ENCODE results near the gene MAD1L1.

- peak in 1 of 3 experiments; percentile 24; a peak in 1 of 4 replicates for TF ChIP-seq CTCF (IDR thresholded peaks at IDR 0.05; ENCODE audit: control extremely low read depth in 1 of 3, insufficient read depth in 1 of 3, low read depth in 1 of 3, low read length in 3 of 3)
- TF ChIP-seq EZH2 (IDR thresholded peaks at IDR 0.05; ENCODE audit: low read depth, low read length, severe bottlenecking), result no peak
- TF ChIP-seq SUZ12 (IDR thresholded peaks at IDR 0.05; ENCODE audit: low read length), result no peak
- TF ChIP-seq NANOG (IDR thresholded peaks at IDR 0.05; ENCODE audit: insufficient read depth, low read depth, low read length, poor library complexity, severe bottlenecking), result no peak
- no peak for TF ChIP-seq KDM1A (IDR thresholded peaks at IDR 0.05; ENCODE audit: borderline replicate concordance, low read length)
- TF ChIP-seq ATF2 (IDR thresholded peaks at IDR 0.05; ENCODE audit: low read length), result no peak
- no peak for TF ChIP-seq POLR2A (IDR thresholded peaks at IDR 0.05; ENCODE audit: control extremely low read depth in 1 of 2, low read depth in 2 of 2, low read length in 2 of 2)
- TF ChIP-seq, protein P1, sequence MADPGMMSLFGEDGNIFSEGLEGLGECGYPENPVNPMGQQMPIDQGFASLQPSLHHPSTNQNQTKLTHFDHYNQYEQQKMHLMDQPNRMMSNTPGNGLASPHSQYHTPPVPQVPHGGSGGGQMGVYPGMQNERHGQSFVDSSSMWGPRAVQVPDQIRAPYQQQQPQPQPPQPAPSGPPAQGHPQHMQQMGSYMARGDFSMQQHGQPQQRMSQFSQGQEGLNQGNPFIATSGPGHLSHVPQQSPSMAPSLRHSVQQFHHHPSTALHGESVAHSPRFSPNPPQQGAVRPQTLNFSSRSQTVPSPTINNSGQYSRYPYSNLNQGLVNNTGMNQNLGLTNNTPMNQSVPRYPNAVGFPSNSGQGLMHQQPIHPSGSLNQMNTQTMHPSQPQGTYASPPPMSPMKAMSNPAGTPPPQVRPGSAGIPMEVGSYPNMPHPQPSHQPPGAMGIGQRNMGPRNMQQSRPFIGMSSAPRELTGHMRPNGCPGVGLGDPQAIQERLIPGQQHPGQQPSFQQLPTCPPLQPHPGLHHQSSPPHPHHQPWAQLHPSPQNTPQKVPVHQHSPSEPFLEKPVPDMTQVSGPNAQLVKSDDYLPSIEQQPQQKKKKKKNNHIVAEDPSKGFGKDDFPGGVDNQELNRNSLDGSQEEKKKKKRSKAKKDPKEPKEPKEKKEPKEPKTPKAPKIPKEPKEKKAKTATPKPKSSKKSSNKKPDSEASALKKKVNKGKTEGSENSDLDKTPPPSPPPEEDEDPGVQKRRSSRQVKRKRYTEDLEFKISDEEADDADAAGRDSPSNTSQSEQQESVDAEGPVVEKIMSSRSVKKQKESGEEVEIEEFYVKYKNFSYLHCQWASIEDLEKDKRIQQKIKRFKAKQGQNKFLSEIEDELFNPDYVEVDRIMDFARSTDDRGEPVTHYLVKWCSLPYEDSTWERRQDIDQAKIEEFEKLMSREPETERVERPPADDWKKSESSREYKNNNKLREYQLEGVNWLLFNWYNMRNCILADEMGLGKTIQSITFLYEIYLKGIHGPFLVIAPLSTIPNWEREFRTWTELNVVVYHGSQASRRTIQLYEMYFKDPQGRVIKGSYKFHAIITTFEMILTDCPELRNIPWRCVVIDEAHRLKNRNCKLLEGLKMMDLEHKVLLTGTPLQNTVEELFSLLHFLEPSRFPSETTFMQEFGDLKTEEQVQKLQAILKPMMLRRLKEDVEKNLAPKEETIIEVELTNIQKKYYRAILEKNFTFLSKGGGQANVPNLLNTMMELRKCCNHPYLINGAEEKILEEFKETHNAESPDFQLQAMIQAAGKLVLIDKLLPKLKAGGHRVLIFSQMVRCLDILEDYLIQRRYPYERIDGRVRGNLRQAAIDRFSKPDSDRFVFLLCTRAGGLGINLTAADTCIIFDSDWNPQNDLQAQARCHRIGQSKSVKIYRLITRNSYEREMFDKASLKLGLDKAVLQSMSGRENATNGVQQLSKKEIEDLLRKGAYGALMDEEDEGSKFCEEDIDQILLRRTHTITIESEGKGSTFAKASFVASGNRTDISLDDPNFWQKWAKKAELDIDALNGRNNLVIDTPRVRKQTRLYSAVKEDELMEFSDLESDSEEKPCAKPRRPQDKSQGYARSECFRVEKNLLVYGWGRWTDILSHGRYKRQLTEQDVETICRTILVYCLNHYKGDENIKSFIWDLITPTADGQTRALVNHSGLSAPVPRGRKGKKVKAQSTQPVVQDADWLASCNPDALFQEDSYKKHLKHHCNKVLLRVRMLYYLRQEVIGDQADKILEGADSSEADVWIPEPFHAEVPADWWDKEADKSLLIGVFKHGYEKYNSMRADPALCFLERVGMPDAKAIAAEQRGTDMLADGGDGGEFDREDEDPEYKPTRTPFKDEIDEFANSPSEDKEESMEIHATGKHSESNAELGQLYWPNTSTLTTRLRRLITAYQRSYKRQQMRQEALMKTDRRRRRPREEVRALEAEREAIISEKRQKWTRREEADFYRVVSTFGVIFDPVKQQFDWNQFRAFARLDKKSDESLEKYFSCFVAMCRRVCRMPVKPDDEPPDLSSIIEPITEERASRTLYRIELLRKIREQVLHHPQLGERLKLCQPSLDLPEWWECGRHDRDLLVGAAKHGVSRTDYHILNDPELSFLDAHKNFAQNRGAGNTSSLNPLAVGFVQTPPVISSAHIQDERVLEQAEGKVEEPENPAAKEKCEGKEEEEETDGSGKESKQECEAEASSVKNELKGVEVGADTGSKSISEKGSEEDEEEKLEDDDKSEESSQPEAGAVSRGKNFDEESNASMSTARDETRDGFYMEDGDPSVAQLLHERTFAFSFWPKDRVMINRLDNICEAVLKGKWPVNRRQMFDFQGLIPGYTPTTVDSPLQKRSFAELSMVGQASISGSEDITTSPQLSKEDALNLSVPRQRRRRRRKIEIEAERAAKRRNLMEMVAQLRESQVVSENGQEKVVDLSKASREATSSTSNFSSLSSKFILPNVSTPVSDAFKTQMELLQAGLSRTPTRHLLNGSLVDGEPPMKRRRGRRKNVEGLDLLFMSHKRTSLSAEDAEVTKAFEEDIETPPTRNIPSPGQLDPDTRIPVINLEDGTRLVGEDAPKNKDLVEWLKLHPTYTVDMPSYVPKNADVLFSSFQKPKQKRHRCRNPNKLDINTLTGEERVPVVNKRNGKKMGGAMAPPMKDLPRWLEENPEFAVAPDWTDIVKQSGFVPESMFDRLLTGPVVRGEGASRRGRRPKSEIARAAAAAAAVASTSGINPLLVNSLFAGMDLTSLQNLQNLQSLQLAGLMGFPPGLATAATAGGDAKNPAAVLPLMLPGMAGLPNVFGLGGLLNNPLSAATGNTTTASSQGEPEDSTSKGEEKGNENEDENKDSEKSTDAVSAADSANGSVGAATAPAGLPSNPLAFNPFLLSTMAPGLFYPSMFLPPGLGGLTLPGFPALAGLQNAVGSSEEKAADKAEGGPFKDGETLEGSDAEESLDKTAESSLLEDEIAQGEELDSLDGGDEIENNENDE (IDR thresholded peaks at IDR 0.05; ENCODE audit: insufficient replicate concordance, low read length), result no peak
- no peak for TF ChIP-seq POLR2AphosphoS5 (IDR thresholded peaks at IDR 0.05; ENCODE audit: low read depth, low read length)
- no peak for TF ChIP-seq NRF1 (IDR thresholded peaks at IDR 0.05; ENCODE audit: low read depth, low read length)
Measured at GRCh38 chr7:2170576-2171521, 61.9 kb downstream of the MAD1L1 start.
